GM23248 (cell line): ENCODE measurements around the gene PCDHA11. TPM values are rescaled to one million over a fixed set of nuclear protein-coding genes. Genes with fewer than 3 reads are reported as not detected.
"Not testable (repeated sequence)": the region's sequence is repeated elsewhere in the genome, so short reads cannot be mapped to it uniquely, and the experiment has no call there.

Source experiments
- DNase-seq: peaks from one replicate; pipeline ENCODE4 v3.0.0-alpha.2; 2015
- H2AFZ ChIP-seq: fragments of 200-600 bp; sonication (generic); 2 replicates; pipeline ENCODE4 v1.6.1; 2016; ENCODE audit warnings: antibody characterized with exemption
- H3F3A ChIP-seq: fragments of 200-600 bp; sonication (generic); 2 replicates; pipeline ENCODE4 v1.6.1; 2016; ENCODE audit warnings: mild to moderate bottlenecking, antibody characterized with exemption, mixed run types; ENCODE audit not compliant: insufficient read depth
- H3K27ac ChIP-seq: fragments of 200-600 bp; sonication (generic); 2 replicates; pipeline ENCODE4 v1.5.1; 2016; ENCODE audit warnings: mild to moderate bottlenecking
- H3K27me3 ChIP-seq: fragments of 200-600 bp; sonication (generic); replicated peaks from 2 replicates; pipeline ENCODE4 v1.6.1; 2016; ENCODE audit warnings: mild to moderate bottlenecking; ENCODE audit not compliant: insufficient read depth
- H3K36me3 ChIP-seq: fragments of 200-600 bp; sonication (generic); 2 replicates; pipeline ENCODE4 v1.6.1; 2016; ENCODE audit warnings: low read depth, mild to moderate bottlenecking
- H3K4me1 ChIP-seq: fragments of 200-600 bp; sonication (generic); 2 replicates; pipeline ENCODE4 v1.6.1; 2016; ENCODE audit warnings: mild to moderate bottlenecking; ENCODE audit not compliant: insufficient read depth
- H3K4me2 ChIP-seq: fragments of 200-600 bp; sonication (generic); one replicate; pipeline ENCODE4 v1.6.1; 2016; ENCODE audit warnings: mild to moderate bottlenecking; ENCODE audit not compliant: unreplicated experiment
- H3K4me3 ChIP-seq: fragments of 200-600 bp; sonication (generic); 2 replicates; pipeline ENCODE4 v1.5.1; 2016; ENCODE audit warnings: mild to moderate bottlenecking
- H3K79me2 ChIP-seq: fragments of 200-600 bp; sonication (generic); 2 replicates; pipeline ENCODE4 v1.6.1; 2016; ENCODE audit warnings: mild to moderate bottlenecking; ENCODE audit not compliant: insufficient read depth
- H3K9ac ChIP-seq: fragments of 200-600 bp; sonication (generic); 2 replicates; pipeline ENCODE4 v1.6.1; 2016; ENCODE audit warnings: mild to moderate bottlenecking
- H3K9me2 ChIP-seq: fragments of 200-600 bp; sonication (generic); 2 replicates; pipeline ENCODE4 v1.6.1; 2016; ENCODE audit warnings: mixed run types, mild to moderate bottlenecking, moderate library complexity; ENCODE audit not compliant: insufficient read depth
- H3K9me3 ChIP-seq: fragments of 200-600 bp; sonication (generic); one replicate; pipeline ENCODE4 v1.6.1; 2017; ENCODE audit warnings: low read depth
- H4K20me1 ChIP-seq: fragments of 200-600 bp; sonication (generic); 2 replicates; pipeline ENCODE4 v1.6.0; 2016; ENCODE audit not compliant: insufficient read depth
- EZH2 ChIP-seq: fragments of 200-600 bp; sonication (generic); IDR thresholded peaks from 2 replicates; pipeline ENCODE4 v1.6.1; 2018; ENCODE audit warnings: antibody characterized with exemption, mild to moderate bottlenecking; ENCODE audit not compliant: insufficient read depth, poor library complexity, severe bottlenecking
- EZH2phosphoT487 ChIP-seq: fragments of 200-600 bp; sonication (generic); IDR thresholded peaks from 2 replicates; pipeline ENCODE4 v1.6.1; 2018; ENCODE audit warnings: antibody characterized with exemption, moderate library complexity, mild to moderate bottlenecking, low read depth; ENCODE audit not compliant: insufficient read depth
- WGBS, 2 experiments: methylation state at CpG; one replicate each; pipeline ENCODE4 v1.1.6; 2015 to 2017; ENCODE audit warnings: low lambda C conversion rate in 2 of 2, low coverage in 1 of 2; ENCODE audit errors: missing lambda C conversion rate in 2 of 2; 5-methylcytosine and 5-hydroxymethylcytosine counted together
- in situ Hi-C: fragments of 300-500 bp; cut with MboI; formaldehyde crosslinking; loops from 2 replicates; pipeline ENCODE4 v1.15.0; 2020
- polyA plus RNA-seq: library from polyadenylated mRNA; unstranded; fragments of >200 nt; fragmentation: Nextera tagmentation; extraction: Ambion mirVana; gene quantifications from 2 replicates; pipeline ENCODE4 v1.2.1, GENCODE V29; 2016
- total RNA-seq: library from RNA; depleted of rRNA; stranded (reverse); fragments of >200 nt; shearing (Covaris generic); gene quantifications from 2 replicates; pipeline ENCODE4 v1.2.3, GENCODE V29; 2014

Gene PCDHA11
- total and polyA plus RNA-seq, 2 experiments from 2014 or later = not detected

DNA sequence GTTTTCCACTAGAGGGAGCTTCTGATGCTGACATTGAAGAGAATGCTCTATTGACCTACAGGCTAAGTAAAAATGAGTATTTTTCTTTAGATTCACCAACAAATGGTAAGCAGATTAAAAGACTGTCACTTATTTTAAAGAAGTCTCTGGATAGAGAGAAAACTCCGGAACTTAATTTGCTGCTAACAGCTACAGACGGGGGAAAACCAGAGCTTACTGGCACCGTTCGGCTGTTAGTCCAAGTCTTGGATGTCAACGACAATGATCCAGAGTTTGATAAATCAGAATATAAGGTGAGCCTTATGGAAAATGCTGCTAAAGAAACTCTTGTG lies 764 bp downstream of the PCDHA11 start:
- Histone ChIP-seq H3K36me3 (no peaks in the 10 kb centered on the region), H3K27me3 (no peaks in the 10 kb centered on the region), H3K4me2 (no peak overlapping the region), H3K79me2 (no peaks in the 10 kb centered on the region), H3F3A (no peaks in the 10 kb centered on the region), H3K9ac (no peak overlapping the region), H4K20me1 (no peaks in the 10 kb centered on the region), H3K27ac (no peak overlapping the region), H3K4me3 (no peak overlapping the region), H2AFZ (no peak overlapping the region), H3K9me2 (no peaks in the 10 kb centered on the region), H3K9me3 (no peaks in the 10 kb centered on the region), H3K4me1 (no peaks in the 10 kb centered on the region)
- WGBS, 2 experiments = 34 to 35% methylated on average over 5 of the region's 5 CpGs
- in situ Hi-C loops = no loop called here
- TF ChIP-seq EZH2 (no peak), EZH2phosphoT487 (no peak)
- no peak for DNase-seq

DNA sequence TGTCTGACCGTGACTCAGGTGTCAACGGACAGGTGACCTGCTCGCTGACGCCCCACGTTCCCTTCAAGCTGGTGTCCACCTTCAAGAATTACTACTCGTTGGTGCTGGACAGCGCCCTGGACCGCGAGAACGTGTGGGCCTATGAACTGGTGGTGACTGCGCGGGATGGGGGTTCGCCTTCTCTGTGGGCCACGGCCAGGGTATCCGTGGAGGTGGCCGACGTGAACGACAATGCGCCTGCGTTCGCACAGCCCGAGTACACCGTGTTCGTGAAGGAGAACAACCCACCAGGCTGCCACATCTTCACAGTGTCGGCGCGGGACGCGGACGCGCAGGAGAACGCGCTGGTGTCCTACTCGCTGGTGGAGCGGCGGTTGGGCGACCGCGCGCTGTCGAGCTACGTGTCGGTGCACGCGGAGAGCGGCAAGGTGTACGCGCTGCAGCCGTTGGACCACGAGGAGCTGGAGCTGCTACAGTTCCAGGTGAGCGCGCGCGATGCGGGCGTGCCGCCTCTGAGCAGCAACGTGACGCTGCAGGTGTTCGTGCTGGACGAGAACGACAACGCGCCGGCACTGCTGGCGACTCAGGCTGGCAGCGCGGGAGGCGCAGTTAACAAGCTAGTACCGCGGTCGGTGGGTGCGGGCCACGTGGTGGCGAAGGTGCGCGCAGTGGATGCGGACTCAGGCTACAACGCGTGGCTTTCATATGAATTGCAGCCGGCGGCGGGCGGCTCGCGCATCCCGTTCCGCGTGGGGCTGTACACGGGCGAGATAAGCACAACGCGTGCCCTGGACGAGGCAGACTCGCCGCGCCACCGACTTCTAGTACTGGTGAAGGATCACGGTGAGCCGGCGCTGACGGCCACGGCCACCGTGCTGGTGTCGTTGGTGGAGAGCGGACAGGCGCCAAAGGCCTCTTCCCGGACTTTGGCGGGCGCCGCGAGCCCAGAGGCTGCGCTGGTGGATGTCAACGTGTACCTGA lies 1.8 kb downstream of the PCDHA11 start:
- Histone ChIP-seq H3K9me3 (no peaks in the 10 kb centered on the region), H3K4me3 (no peak overlapping the region), H3F3A (no peaks in the 10 kb centered on the region), H3K27ac (no peak overlapping the region), H3K79me2 (no peaks in the 10 kb centered on the region), H3K9ac (no peak overlapping the region), H3K27me3 (no peaks in the 10 kb centered on the region), H3K36me3 (no peaks in the 10 kb centered on the region), H3K4me1 (no peaks in the 10 kb centered on the region), H4K20me1 (no peaks in the 10 kb centered on the region), H3K4me2 (no peak overlapping the region), H3K9me2 (no peaks in the 10 kb centered on the region), H2AFZ (no peak overlapping the region)
- no peak for DNase-seq
- no peak for TF ChIP-seq EZH2phosphoT487
- no peak for TF ChIP-seq EZH2
- in situ Hi-C loops = no loop called here
- 55 to 58% methylated on average over 107 to 114 of the region's 114 CpGs for WGBS, 2 experiments

- no peaks in the 10 kb centered on the region for H3K27me3 ChIP-seq
- WGBS, 2 experiments = 18 to 19% methylated on average over 47 of the region's 47 CpGs
- H2AFZ ChIP-seq = no peak within 1 kb of the TSS
- no peaks in the 10 kb centered on the region for H3K36me3 ChIP-seq
- H3K4me3 ChIP-seq = no peak within 1 kb of the TSS
- H3K9ac ChIP-seq = no peak within 1 kb of the TSS
- no peaks in the 10 kb centered on the region for H3K79me2 ChIP-seq
- DNase-seq = no peak
- no peaks in the 10 kb centered on the region for H3K9me2 ChIP-seq
- in situ Hi-C loops = no loop called here
- no peaks in the 10 kb centered on the region for H3K4me1 ChIP-seq
- no peaks in the 10 kb centered on the region for H3F3A ChIP-seq
- H3K9me3 ChIP-seq = no peaks in the 10 kb centered on the region
- no peaks in the 10 kb centered on the region for H4K20me1 ChIP-seq
- TF ChIP-seq EZH2phosphoT487 = no peak
- TF ChIP-seq EZH2 = no peak
- no peak within 1 kb of the TSS for H3K4me2 ChIP-seq
- no peak within 1 kb of the TSS for H3K27ac ChIP-seq
Measured at GRCh38 chr5:140875085-140876065, 6.6 kb downstream of the PCDHA11 start, which contains the start of gene PCDHA12. TSS of gene PCDHA12 (plus strand) at chr5:140875308. CDS start at chr5:140875473, 165 bp downstream.

DNA sequence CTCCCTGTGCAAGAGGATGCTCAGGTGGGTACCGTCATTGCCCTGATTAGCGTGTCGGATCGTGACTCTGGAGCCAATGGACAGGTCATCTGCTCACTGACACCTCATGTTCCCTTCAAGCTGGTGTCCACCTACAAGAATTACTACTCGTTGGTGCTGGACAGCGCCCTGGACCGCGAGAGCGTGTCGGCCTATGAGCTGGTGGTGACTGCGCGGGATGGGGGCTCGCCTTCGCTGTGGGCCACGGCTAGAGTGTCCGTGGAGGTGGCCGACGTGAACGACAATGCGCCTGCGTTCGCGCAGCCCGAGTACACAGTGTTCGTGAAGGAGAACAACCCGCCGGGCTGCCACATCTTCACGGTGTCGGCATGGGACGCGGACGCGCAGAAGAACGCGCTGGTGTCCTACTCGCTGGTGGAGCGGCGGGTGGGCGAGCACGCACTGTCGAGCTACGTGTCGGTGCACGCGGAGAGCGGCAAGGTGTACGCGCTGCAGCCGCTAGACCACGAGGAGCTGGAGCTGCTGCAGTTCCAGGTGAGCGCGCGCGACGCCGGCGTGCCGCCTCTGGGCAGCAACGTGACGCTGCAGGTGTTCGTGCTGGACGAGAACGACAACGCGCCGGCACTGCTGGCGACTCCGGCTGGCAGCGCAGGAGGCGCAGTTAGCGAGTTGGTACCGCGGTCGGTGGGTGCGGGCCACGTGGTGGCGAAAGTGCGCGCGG lies 7.9 kb downstream of the PCDHA11 start:
- DNase-seq, H3K4me2 ChIP-seq, H3K27me3 ChIP-seq, H4K20me1 ChIP-seq, H3K27ac ChIP-seq, H3F3A ChIP-seq, H3K36me3 ChIP-seq, H3K9ac ChIP-seq, H3K9me2 ChIP-seq, in situ Hi-C loops, H3K4me1 ChIP-seq, H3K4me3 ChIP-seq, H3K79me2 ChIP-seq, H2AFZ ChIP-seq, H3K9me3 ChIP-seq: not testable (repeated sequence)
- 43 to 46% methylated on average over 71 to 80 of the region's 80 CpGs for WGBS, 2 experiments
